HepG2 (cell line): ENCODE measurements around the gene MTMR10. TPM values are rescaled to one million over a fixed set of nuclear protein-coding genes. Genes with fewer than 3 reads are reported as not detected.

ENCODE experiments used
- ATAC-seq: fragments of 200-7000 bp; cut with Tn5 transposase; 3 replicates; pipeline ENCODE4 v1.9.1; 2020; ENCODE audit warnings: mild to moderate bottlenecking, moderate library complexity
- BruUV-seq: library from RNA; stranded (reverse); fragments of 400-500 nt; replicated peaks from 2 replicates; lab custom pipeline; 2021; lab: Mats Ljungman, UMichigan
- CTCF ChIA-PET: fragments of 300-600 bp; formaldehyde crosslinking; extraction: SDS; loops from one replicate; lab custom pipeline; 2021; ENCODE audit warnings: low total read pairs, inconsistent platforms, low intra/inter-chr PET ratio; lab: Yijun Ruan, JAX
- POLR2A ChIA-PET: fragments of 350-600 bp; sonication (Branson Sonifier 250); formaldehyde crosslinking; loops from one replicate; lab custom pipeline; 2020; ENCODE audit warnings: antibody characterized with exemption, inconsistent platforms; lab: Yijun Ruan, JAX
- DNase-seq: peaks from one replicate; pipeline ENCODE4 v3.0.0-alpha.2; 2015; ENCODE audit warnings: low spot score
- FAIRE-seq: peaks from 3 replicates; lab custom pipeline; 2011; peaks lifted over from hg19 to GRCh38; lab: Jason Lieb, UNC
- H2AFZ ChIP-seq: one replicate; pipeline ENCODE4 v1.6.1; 2011; ENCODE audit warnings: low read length, inconsistent platforms
- H3K27ac ChIP-seq: fragments of 300-600 bp; 3 replicates; pipeline ENCODE4 v1.8.0; 2011; ENCODE audit warnings: mixed run types, mild to moderate bottlenecking, mixed read lengths, low read length, inconsistent platforms; ENCODE audit not compliant: insufficient read depth; ENCODE audit errors: extremely low read length
- H3K27me3 ChIP-seq, 2 experiments: fragments of 200-600 bp in 1 of 2; 2 replicates in 1 of 2; 3 replicates in 1 of 2; pipeline versions ENCODE4 v1.6.0 to v1.8.0; 2011; ENCODE audit warnings: low read length in 2 of 2, mild to moderate bottlenecking in 2 of 2, moderate library complexity in 2 of 2, inconsistent platforms in 1 of 2; ENCODE audit not compliant: insufficient read depth in 2 of 2, control insufficient read depth in 1 of 2
- H3K36me3 ChIP-seq, 2 experiments: fragments of 200-600 bp in 1 of 2; replicated peaks in 1 of 2; 2 replicates in 1 of 2; 3 replicates in 1 of 2; pipeline versions ENCODE4 v1.5.1 to v1.8.0; 2011; ENCODE audit warnings: low read length in 2 of 2, inconsistent platforms in 1 of 2; ENCODE audit not compliant: insufficient read depth in 2 of 2, control insufficient read depth in 1 of 2
- H3K4me1 ChIP-seq: 2 replicates; pipeline ENCODE4 v1.5.1; 2012; ENCODE audit warnings: low read length, inconsistent platforms; ENCODE audit not compliant: insufficient read depth
- H3K4me2 ChIP-seq: 2 replicates; pipeline ENCODE4 v1.6.0; 2011; ENCODE audit warnings: low read depth, low read length, inconsistent platforms
- H3K4me3 ChIP-seq, 3 experiments: fragments of 200-600 bp in 1 of 3; sonication (generic), shearing (Covaris generic) in 1 of 3; replicated peaks in 1 of 3; 2 replicates each; pipeline ENCODE4 v1.5.1; 2011 to 2016; ENCODE audit warnings: low read length in 3 of 3, inconsistent platforms in 2 of 3, low read depth in 2 of 3, mild to moderate bottlenecking in 2 of 3, control low read depth in 1 of 3, mixed read lengths in 1 of 3; ENCODE audit not compliant: insufficient read depth in 1 of 3
- H3K79me2 ChIP-seq: one replicate; pipeline ENCODE4 v1.6.1; 2011; ENCODE audit warnings: low read length, inconsistent platforms; ENCODE audit not compliant: insufficient read depth
- H3K9ac ChIP-seq: 2 replicates; pipeline ENCODE4 v1.6.0; 2011; ENCODE audit warnings: mild to moderate bottlenecking, low read depth, low read length, inconsistent platforms; ENCODE audit not compliant: insufficient read depth
- H3K9me3 ChIP-seq: 2 replicates; pipeline ENCODE4 v1.5.1; 2012; ENCODE audit warnings: mild to moderate bottlenecking, low read length
- H4K20me1 ChIP-seq: 2 replicates; pipeline ENCODE4 v1.6.0; 2011; ENCODE audit warnings: inconsistent platforms, mild to moderate bottlenecking, low read length, moderate library complexity; ENCODE audit not compliant: insufficient read depth
- FOXM1 ChIP-seq: sonication (generic); formaldehyde crosslinking; IDR thresholded peaks from 2 replicates; pipeline ENCODE4 v1.5.0; 2020; ENCODE audit warnings: missing genetic modification reagents
- MAZ ChIP-seq, 2 experiments: sonication (generic) in 1 of 2; formaldehyde crosslinking in 1 of 2; IDR thresholded peaks; 2 replicates each; pipeline versions ENCODE4 v1.5.0 to v1.6.1; 2012 to 2020; ENCODE audit warnings: low read depth in 2 of 2, mild to moderate bottlenecking in 2 of 2, borderline replicate concordance in 1 of 2, improper control_type of control experiment in 1 of 2, low read length in 1 of 2, missing genetic modification reagents in 1 of 2, moderate library complexity in 1 of 2
- TAF1 ChIP-seq: sonication (generic); formaldehyde crosslinking; IDR thresholded peaks from 2 replicates; pipeline ENCODE4 v1.4.0; 2020; ENCODE audit warnings: missing genetic modification reagents
- TBX2 ChIP-seq: sonication (generic); formaldehyde crosslinking; IDR thresholded peaks from 2 replicates; pipeline ENCODE4 v1.5.0; 2020; ENCODE audit warnings: missing genetic modification reagents, mild to moderate bottlenecking, borderline replicate concordance
- ZNF138 ChIP-seq: sonication (generic); formaldehyde crosslinking; IDR thresholded peaks from 2 replicates; pipeline ENCODE4 v1.5.0; 2020; ENCODE audit warnings: mild to moderate bottlenecking, low read depth, missing genetic modification reagents
- ZNF260 ChIP-seq: sonication (generic); formaldehyde crosslinking; IDR thresholded peaks from 2 replicates; pipeline ENCODE4 v1.4.0; 2020; ENCODE audit warnings: missing genetic modification reagents, low read depth, mild to moderate bottlenecking, borderline replicate concordance
- ZNF33A ChIP-seq: sonication (generic); formaldehyde crosslinking; IDR thresholded peaks from 2 replicates; pipeline ENCODE4 v1.5.1; 2020; ENCODE audit warnings: missing genetic modification reagents, mild to moderate bottlenecking, moderate library complexity, borderline replicate concordance
- ZNF792 ChIP-seq: IDR thresholded peaks from 2 replicates; pipeline ENCODE4 v1.6.1; 2016
- ZSCAN12 ChIP-seq: sonication (generic); formaldehyde crosslinking; IDR thresholded peaks from 2 replicates; pipeline ENCODE4 v1.9.0; 2021; ENCODE audit warnings: mild to moderate bottlenecking, missing genetic modification reagents
- WGBS: methylation state at CpG from one replicate; pipeline ENCODE4 v1.1.6; 2017; ENCODE audit warnings: low lambda C conversion rate; 5-methylcytosine and 5-hydroxymethylcytosine counted together
- in situ Hi-C: cut with HindIII; loops from 2 replicates; pipeline ENCODE4 v1.10.0; 2017; ENCODE audit warnings: low pct_unique_long_range_greater_than_20kb; ENCODE audit not compliant: extremely low pct_ligation_motif_present
- intact Hi-C: fragments of 100-400 bp; cut with micrococcal nuclease; formaldehyde crosslinking; loops from one replicate; pipeline ENCODE4 v1.10.0; 2022; ENCODE audit not compliant: unreplicated experiment
- polyA plus RNA-seq, 8 experiments: library from polyadenylated mRNA; depleted of rRNA in 3 of 8; stranded (reverse) in 7 of 8; unstranded in 1 of 8; fragments of >200 nt; fragmentation: Illumina TruSeq in 4 of 8; extraction: Trizol in 4 of 8; gene quantifications; 2 replicates each; pipeline versions ENCODE4 v1.2.1 to v1.2.3, GENCODE V29; 2011 to 2016; ENCODE audit warnings: low read depth in 4 of 8, missing spikeins in 1 of 8, mixed read lengths in 1 of 8; ENCODE audit not compliant: insufficient read depth in 1 of 8
- total RNA-seq, 5 experiments: library from RNA; depleted of rRNA; stranded (reverse); fragments of >200 nt; fragmentation: Illumina TruSeq; extraction: Trizol; gene quantifications; 2 replicates each; pipeline ENCODE4 v1.2.3, GENCODE V29; 2016; ENCODE audit warnings: low read depth in 1 of 5
- TF ChIP-seq, protein P1 (sequence below): sonication (generic); formaldehyde crosslinking; conservative IDR thresholded peaks from 2 replicates; pipeline ENCODE4 v1.4.0; 2020; ENCODE audit warnings: missing genetic modification reagents

The MTMR10 gene
- total and polyA plus RNA-seq, 2 of the 13 experiments (the other 11 are each of a cell fraction or from before 2014, with no cell fraction given) = 10.2 to 17.4 TPM

DNA sequence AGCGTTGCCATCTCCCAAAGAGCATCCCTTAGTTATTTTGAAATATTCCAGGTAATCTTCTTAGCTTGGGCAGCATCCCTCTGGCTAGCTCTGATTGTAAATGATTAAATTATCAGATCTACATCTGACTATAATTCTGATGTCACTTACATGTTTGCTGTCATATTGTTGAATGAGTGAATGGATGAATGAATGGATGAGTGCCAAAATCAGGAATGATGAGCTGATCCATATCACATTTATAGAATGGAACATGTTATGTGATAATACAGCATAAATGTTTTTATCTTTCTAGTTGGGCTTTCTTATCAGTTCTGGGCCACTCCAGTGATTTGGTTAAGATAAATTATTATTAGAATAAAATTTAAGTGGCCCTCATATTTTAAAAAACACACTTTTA lies 73.8 kb downstream of the MTMR10 start:
- no peaks in the 10 kb centered on the region for H3K27me3 ChIP-seq
- H3K4me1 ChIP-seq = no peaks in the 10 kb centered on the region
- 97% methylated on average over 1 of the region's 1 CpG for WGBS
- FAIRE-seq (no peak), ATAC-seq (no peak), DNase-seq (no peak)
- CTCF ChIA-PET = no interaction called here
- no peaks in the 10 kb centered on the region for H3K9me3 ChIP-seq
- intact Hi-C loops = no loop called here
- H4K20me1 ChIP-seq = no peaks in the 10 kb centered on the region
- TF ChIP-seq ZNF138 (no peak), TBX2 (CRISPR knock-in tag) (no peak), ZNF260 (CRISPR knock-in tag) (no peak), FOXM1 (CRISPR knock-in tag) (no peak), ZNF33A (CRISPR knock-in tag) (no peak), MAZ (IDR thresholded peaks at IDR 0.05; ENCODE audit: borderline replicate concordance, low read depth, low read length) (no peak), MAZ (CRISPR knock-in tag; IDR thresholded peaks at IDR 0.05; ENCODE audit: low read depth) (no peak), ZNF792 (no peak), ZSCAN12 (no peak), TAF1 (CRISPR knock-in tag) (no peak)
- TF ChIP-seq, protein P1, sequence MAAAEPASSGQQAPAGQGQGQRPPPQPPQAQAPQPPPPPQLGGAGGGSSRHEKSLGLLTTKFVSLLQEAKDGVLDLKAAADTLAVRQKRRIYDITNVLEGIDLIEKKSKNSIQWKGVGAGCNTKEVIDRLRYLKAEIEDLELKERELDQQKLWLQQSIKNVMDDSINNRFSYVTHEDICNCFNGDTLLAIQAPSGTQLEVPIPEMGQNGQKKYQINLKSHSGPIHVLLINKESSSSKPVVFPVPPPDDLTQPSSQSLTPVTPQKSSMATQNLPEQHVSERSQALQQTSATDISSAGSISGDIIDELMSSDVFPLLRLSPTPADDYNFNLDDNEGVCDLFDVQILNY (CRISPR knock-in tag) = no peak
- no peak overlapping the region for H3K27ac ChIP-seq
- no TSS peak for BruUV-seq
- no peak overlapping the region for H3K4me2 ChIP-seq
- no peak overlapping the region for H3K4me3 ChIP-seq
- H3K9ac ChIP-seq = no peak overlapping the region
- in situ Hi-C loops = no loop called here
- no peak overlapping the region for H2AFZ ChIP-seq
- H3K79me2 ChIP-seq = no peaks in the 10 kb centered on the region
- H3K36me3 ChIP-seq = peaks cover 8 to 66% of the 10 kb centered on the region in 2 experiments
- POLR2A ChIA-PET = no interaction called here
